HG02610 (cell line): Measurements from ENCODE around the gene PDILT.

Experiments
- ATAC-seq: cut with Tn5 transposase; IDR thresholded peaks from one replicate; pipeline ENCODE4 v1.9.1; 2021; ENCODE audit warnings: mild to moderate bottlenecking, moderate library complexity; ENCODE audit not compliant: unreplicated experiment

Gene PDILT

GRCh38 chr16:20409398-20410120, 5.0 kb upstream of the PDILT start, which contains the start of gene ACSM5:
TSS of gene ACSM5 (plus strand) at chr16:20409534. CDS start at chr16:20411485, 1,951 bp downstream.
- peak; percentile 26 for ATAC-seq

GRCh38 chr16:20402651-20403050, 1.9 kb downstream of the PDILT start:
- no peak for ATAC-seq

- no peak for ATAC-seq
Observed at GRCh38 chr16:20401475-20402016, 3.0 kb downstream of the PDILT start.

GRCh38 chr16:20401066-20401465, 3.5 kb downstream of the PDILT start:
- ATAC-seq: no peak

GRCh38 chr16:20399185-20399584, 5.4 kb downstream of the PDILT start:
- ATAC-seq: no peak

- no peak for ATAC-seq
Observed at GRCh38 chr16:20398603-20399002, 5.9 kb downstream of the PDILT start.

- no peak for ATAC-seq
Observed at GRCh38 chr16:20397468-20398074, 7.0 kb downstream of the PDILT start.

- no peak for ATAC-seq
Observed at GRCh38 chr16:20396846-20397467, 7.6 kb downstream of the PDILT start.

GRCh38 chr16:20395946-20396345, 8.6 kb downstream of the PDILT start:
- no peak for ATAC-seq

- no peak for ATAC-seq
Observed at GRCh38 chr16:20393801-20394577, 10.5 kb downstream of the PDILT start.

- ATAC-seq: no peak
Observed at GRCh38 chr16:20391045-20391444, 13.5 kb downstream of the PDILT start.

GRCh38 chr16:20388854-20389253, 15.7 kb downstream of the PDILT start:
- ATAC-seq: no peak

- ATAC-seq: no peak
Observed at GRCh38 chr16:20387978-20388377, 16.6 kb downstream of the PDILT start.

- ATAC-seq: no peak
Observed at GRCh38 chr16:20385844-20386832, 18.4 kb downstream of the PDILT start.

- ATAC-seq: no peak
Observed at GRCh38 chr16:20383106-20384029, 21.2 kb downstream of the PDILT start.

- no peak for ATAC-seq
Observed at GRCh38 chr16:20382202-20382948, 22.2 kb downstream of the PDILT start.

GRCh38 chr16:20380782-20381181, 23.8 kb downstream of the PDILT start:
- ATAC-seq: no peak

GRCh38 chr16:20377181-20377580, 27.4 kb downstream of the PDILT start:
- ATAC-seq: no peak
